MM.1S (cell line): ENCODE data around the gene SYNGR4.

Experiments
- EZH2 ChIP-seq: fragments of 300-600 bp; sonication (generic); optimal IDR thresholded peaks from 2 replicates; pipeline ENCODE3; 2017; ENCODE audit warnings: low read depth, mild to moderate bottlenecking, antibody characterized with exemption, low read length, mixed read lengths
- EZH2phosphoT487 ChIP-seq: fragments of 300-600 bp; sonication (generic); IDR thresholded peaks from 2 replicates; pipeline ENCODE4 v1.6.1; 2018; ENCODE audit warnings: antibody characterized with exemption, low read length
- TF ChIP-seq, protein P1 (sequence below): fragments of 300-600 bp; sonication (generic); IDR thresholded peaks from 2 replicates; pipeline ENCODE4 v1.5.1; 2016; ENCODE audit warnings: antibody characterized with exemption, low read length, mixed read lengths

DNA sequence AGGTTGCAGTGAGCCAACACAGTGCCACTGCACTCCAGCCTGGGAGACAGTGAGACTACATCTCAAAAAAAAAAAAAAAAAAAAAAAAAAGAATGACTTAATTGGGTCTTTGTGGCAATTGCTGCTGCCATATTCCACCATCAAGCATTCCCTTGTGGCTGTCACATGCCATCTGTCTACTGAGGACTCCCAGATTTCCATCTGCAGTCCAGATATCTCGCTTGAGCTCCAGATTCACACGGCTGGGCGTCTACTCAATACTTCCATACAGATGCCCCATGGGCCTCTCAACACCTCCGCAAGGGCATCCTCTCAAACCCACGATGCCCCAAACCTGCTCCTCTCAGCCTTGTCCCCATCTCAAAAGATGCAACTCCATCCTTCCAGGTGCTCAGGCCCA, 13.3 kb upstream of the SYNGR4 start:
- TF ChIP-seq EZH2 = no peak
- TF ChIP-seq, protein P1, sequence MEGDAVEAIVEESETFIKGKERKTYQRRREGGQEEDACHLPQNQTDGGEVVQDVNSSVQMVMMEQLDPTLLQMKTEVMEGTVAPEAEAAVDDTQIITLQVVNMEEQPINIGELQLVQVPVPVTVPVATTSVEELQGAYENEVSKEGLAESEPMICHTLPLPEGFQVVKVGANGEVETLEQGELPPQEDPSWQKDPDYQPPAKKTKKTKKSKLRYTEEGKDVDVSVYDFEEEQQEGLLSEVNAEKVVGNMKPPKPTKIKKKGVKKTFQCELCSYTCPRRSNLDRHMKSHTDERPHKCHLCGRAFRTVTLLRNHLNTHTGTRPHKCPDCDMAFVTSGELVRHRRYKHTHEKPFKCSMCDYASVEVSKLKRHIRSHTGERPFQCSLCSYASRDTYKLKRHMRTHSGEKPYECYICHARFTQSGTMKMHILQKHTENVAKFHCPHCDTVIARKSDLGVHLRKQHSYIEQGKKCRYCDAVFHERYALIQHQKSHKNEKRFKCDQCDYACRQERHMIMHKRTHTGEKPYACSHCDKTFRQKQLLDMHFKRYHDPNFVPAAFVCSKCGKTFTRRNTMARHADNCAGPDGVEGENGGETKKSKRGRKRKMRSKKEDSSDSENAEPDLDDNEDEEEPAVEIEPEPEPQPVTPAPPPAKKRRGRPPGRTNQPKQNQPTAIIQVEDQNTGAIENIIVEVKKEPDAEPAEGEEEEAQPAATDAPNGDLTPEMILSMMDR = no peak
- TF ChIP-seq EZH2phosphoT487 = no peak
